ENCODE measurements around the gene CELF4. TPM values are rescaled to one million over a fixed set of nuclear protein-coding genes. Genes with fewer than 3 reads are reported as not detected.

The CELF4 gene
- total RNA-seq, 4 donors from 2014 or later: 0.16 to 0.59 TPM; not detected in 2

DNA sequence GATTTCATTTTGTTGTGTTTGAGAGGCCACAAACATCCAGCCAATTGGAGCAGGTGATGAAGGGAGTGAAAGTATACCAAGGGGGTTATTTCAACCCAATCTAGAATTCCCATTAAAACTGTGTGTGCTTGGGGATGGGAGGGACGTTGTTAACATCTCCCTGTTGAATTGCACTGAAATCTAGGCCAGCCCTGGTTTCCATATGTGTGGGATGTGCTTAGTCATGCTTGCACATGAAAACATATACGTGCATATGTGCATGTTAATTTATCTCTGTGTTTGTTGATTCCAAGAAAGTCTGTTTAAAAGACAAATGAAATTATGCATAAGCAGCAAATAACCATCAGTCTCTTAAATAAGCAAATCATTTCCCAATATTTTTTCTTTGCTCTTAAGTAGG is 5.6 kb downstream of the CELF4 start:
- TF ChIP-seq CTCF (IDR thresholded peaks at IDR 0.05) (no peak), POLR2A (IDR thresholded peaks at IDR 0.05) (no peak)
- H3K4me3 ChIP-seq (ENCODE audit: low read depth, poor library complexity, severe bottlenecking): no peak overlapping the region
- intact Hi-C loops (cut with DNase I; ENCODE audit: low total_unique reads): no loop called here
- DNase-seq (ENCODE audit: low spot score in 2 of 2): no peak
- 16 to 20% methylated on average over 2 of the region's 2 CpGs for WGBS, 2 donors

DNA sequence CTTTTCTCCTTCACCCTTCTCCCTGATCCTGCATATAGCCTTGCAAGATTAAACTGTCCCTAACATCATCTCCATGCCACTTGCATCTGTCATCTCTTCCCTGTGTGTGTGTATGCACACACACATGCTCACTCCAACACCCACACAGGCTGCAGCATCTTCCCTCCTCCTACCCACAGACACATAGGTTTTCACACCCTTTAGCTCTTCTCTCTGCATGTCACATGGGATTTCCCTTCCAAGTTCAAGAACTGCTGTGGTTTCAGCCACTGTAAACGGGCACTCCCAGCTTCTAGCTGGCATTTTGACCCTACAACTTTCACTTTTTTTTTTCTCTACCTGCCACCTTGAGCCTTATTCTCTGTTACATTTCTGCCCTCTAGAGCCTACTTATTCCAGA is 6.4 kb downstream of the CELF4 start:
- 45 to 58% methylated on average over 1 of the region's 1 CpG for whole genome bisulfite sequencing, 2 donors
- no peak for DNase-seq (ENCODE audit: low spot score in 2 of 2)
- no peak overlapping the region for H3K4me3 ChIP-seq (ENCODE audit: low read depth, poor library complexity, severe bottlenecking)
- no peak for TF ChIP-seq POLR2A (IDR thresholded peaks at IDR 0.05)
- intact Hi-C loops (cut with DNase I; ENCODE audit: low total_unique reads): no loop called here

- 35 to 43% methylated on average over 5 of the region's 5 CpGs for WGBS, 2 donors
- no peak for TF ChIP-seq CTCF (IDR thresholded peaks at IDR 0.05)
- TF ChIP-seq POLR2A (IDR thresholded peaks at IDR 0.05): no peak
- intact Hi-C loops (cut with DNase I; ENCODE audit: low total_unique reads): no loop called here
- H3K4me3 ChIP-seq (ENCODE audit: low read depth, poor library complexity, severe bottlenecking): no peak overlapping the region
- DNase-seq (ENCODE audit: low spot score in 2 of 2): no peak
These were observed 11.2 kb downstream of the CELF4 start for GRCh38 chr18:37554399-37554787.

GRCh38 chr18:37553633-37554398 is 11.8 kb downstream of the CELF4 start:
- 54 to 58% methylated on average over 17 to 18 of the region's 18 CpGs for WGBS, 2 donors
- DNase-seq (ENCODE audit: low spot score in 2 of 2): no peak
- intact Hi-C loops (cut with DNase I; ENCODE audit: low total_unique reads): no loop called here
- no peak overlapping the region for H3K4me3 ChIP-seq (ENCODE audit: low read depth, poor library complexity, severe bottlenecking)
- TF ChIP-seq CTCF (IDR thresholded peaks at IDR 0.05): no peak
- TF ChIP-seq POLR2A (IDR thresholded peaks at IDR 0.05): no peak

- 54 to 59% methylated on average over 5 of the region's 5 CpGs for WGBS, 2 donors
- H3K4me3 ChIP-seq (ENCODE audit: low read depth, poor library complexity, severe bottlenecking): no peak overlapping the region
- intact Hi-C loops (cut with DNase I; ENCODE audit: low total_unique reads): no loop called here
- no peak for DNase-seq (ENCODE audit: low spot score in 2 of 2)
- no peak for TF ChIP-seq CTCF (IDR thresholded peaks at IDR 0.05)
- TF ChIP-seq POLR2A (IDR thresholded peaks at IDR 0.05): no peak
These were observed 13.3 kb downstream of the CELF4 start for GRCh38 chr18:37552286-37552685.

DNA sequence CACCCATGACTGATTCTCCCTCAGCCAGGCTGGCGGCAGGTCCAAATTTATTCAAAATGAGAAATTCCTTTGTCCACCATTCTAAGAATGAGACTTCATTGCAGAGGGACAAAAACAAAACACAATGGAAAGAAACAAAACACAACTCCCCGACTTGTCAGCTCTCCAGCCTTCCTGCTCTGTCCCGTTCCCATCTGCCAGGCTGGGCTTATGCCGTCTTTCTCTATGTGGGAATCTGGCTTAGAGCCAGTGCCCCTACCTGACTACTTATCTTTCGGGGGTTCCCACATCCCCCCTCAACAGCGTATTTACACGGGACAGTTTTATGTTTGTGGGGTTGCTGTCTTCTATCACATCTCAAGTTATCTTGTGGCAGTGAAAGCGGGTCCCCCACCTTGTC is 13.8 kb downstream of the CELF4 start:
- no peak for TF ChIP-seq CTCF (IDR thresholded peaks at IDR 0.05)
- TF ChIP-seq POLR2A (IDR thresholded peaks at IDR 0.05): no peak
- WGBS, 2 donors: 79% methylated on average over 8 of the region's 8 CpGs
- intact Hi-C loops (cut with DNase I; ENCODE audit: low total_unique reads): no loop called here
- no peak for DNase-seq (ENCODE audit: low spot score in 2 of 2)
- H3K4me3 ChIP-seq (ENCODE audit: low read depth, poor library complexity, severe bottlenecking): no peak overlapping the region

Data from lower leg skin (tissue), 4 donors.